DMS153 treated with DMSO at 0.1 percent for 48 hours (cell line): ENCODE data around the gene NBPF14.
"Not testable (repeated sequence)": the region's sequence is repeated elsewhere in the genome, so short reads cannot be mapped to it uniquely, and the experiment has no call there.

ENCODE experiments used
- DNase-seq: peaks from one replicate; lab custom pipeline; 2025; ENCODE audit not compliant: unreplicated experiment; lab: John Stamatoyannopoulos, UW

The NBPF14 gene, protein sequence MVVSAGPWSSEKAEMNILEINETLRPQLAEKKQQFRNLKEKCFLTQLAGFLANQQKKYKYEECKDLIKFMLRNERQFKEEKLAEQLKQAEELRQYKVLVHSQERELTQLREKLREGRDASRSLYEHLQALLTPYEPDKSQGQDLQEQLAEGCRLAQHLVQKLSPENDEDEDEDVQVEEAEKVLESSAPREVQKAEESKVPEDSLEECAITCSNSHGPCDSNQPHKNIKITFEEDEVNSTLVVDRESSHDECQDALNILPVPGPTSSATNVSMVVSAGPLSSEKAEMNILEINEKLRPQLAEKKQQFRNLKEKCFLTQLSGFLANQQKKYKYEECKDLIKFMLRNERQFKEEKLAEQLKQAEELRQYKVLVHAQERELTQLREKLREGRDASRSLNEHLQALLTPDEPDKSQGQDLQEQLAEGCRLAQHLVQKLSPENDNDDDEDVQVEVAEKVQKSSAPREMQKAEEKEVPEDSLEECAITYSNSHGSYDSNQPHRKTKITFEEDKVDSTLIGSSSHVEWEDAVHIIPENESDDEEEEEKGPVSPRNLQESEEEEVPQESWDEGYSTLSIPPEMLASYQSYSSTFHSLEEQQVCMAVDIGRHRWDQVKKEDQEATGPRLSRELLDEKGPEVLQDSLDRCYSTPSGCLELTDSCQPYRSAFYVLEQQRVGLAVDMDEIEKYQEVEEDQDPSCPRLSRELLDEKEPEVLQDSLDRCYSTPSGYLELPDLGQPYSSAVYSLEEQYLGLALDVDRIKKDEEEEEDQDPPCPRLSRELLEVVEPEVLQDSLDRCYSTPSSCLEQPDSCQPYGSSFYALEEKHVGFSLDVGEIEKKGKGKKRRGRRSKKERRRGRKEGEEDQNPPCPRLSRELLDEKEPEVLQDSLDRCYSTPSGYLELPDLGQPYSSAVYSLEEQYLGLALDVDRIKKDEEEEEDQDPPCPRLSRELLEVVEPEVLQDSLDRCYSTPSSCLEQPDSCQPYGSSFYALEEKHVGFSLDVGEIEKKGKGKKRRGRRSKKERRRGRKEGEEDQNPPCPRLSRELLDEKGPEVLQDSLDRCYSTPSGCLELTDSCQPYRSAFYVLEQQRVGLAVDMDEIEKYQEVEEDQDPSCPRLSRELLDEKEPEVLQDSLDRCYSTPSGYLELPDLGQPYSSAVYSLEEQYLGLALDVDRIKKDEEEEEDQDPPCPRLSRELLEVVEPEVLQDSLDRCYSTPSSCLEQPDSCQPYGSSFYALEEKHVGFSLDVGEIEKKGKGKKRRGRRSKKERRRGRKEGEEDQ (N-terminal part only)

GRCh38 chr1:148595911-148596310 is at the start of gene NBPF14:
Gene NBPF14, minus strand, starts transcription at chr1:148596011. Its CDS starts 294 bp downstream, at chr1:148595717.
- not testable (repeated sequence) for DNase-seq

GRCh38 chr1:148625451-148625850 is 29.6 kb upstream of the NBPF14 start:
- DNase-seq, result not testable (repeated sequence)

DNA sequence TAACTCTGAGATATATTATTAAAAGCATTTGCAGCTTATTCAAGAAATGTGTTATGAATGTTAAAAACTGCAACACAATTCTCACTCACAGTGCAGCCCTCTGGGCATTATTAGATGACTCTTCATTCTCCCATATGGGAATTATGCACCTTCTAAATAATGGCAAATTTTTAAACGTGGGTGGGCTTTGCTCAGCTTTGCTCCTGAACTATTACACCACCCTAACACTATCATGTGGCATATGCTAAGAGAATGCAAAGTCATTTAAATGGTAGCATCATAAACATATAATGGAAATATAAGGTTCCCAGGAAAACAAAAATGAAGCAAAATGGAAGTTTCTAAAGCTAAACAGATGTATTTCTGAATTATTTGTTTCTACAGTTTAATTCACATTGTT is 22.4 kb upstream of the NBPF14 start:
- not testable (repeated sequence) for DNase-seq

DNA sequence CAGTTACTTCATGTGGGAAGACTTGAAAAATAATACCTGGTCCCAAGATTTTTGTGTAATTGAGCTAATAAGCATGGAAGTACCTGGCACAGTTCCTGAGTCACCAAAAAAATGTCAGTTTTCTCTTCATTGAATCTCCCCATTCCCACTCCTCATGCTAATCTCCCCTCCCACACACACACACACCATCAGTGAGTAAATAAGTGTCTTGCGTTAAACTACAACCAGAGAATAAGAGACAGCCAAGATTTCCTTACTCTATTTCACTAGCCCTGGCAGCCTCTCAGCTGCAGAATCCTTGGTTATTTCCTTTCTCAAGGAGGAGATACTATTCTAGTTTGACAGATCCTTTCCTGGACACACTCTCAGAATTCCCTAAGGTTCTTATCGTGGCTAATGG is 9.5 kb upstream of the NBPF14 start:
- DNase-seq, result not testable (repeated sequence)

- DNase-seq, result not testable (repeated sequence)
Measured at GRCh38 chr1:148595360-148595759, 451 bp downstream of the NBPF14 start.

GRCh38 chr1:148591098-148591497 is 4.7 kb downstream of the NBPF14 start:
- not testable (repeated sequence) for DNase-seq

DNA sequence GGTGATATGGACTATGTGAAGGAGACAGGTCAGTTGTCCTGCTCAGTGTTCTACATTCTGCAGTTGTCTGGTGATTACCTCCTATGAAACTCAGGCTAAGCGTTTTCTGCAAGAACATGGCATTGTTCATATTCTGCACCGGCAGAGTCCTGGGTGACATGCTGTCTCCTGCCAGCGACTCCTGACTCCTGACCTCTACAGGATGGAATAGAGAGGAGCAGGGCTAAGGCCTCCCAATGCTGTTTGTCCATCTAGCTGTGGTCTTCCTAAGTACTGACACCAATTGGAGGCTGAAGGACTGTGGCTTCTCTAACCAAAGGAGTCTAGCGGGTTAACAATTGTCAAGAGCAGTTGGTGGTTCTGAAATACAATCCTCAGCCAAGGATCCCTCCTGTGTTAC is 63.7 kb downstream of the NBPF14 start:
- DNase-seq, result not testable (repeated sequence)

DNA sequence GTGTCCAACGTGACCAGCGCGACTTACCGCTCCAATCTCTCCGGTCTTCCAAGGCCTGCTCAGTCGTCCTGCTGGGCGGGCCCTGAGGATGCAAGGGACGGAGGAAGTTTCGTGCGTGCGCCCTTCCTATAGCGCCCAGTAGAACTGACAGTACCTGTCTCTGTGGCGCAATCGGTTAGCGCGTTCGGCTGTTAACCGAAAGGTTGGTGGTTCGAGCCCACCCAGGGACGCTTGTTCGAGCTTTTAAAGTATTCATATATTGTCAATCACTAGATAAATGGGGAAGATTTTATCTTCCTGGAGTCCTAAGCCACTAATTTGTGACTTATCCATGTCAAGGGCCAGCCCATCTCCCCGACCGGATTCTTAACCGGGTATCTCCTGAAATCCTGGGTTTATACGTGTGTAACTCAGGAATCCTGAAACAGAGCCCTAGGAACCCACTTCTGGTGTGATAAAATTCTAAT is 66.7 kb downstream of the NBPF14 start:
- DNase-seq, result not testable (repeated sequence)

DNA sequence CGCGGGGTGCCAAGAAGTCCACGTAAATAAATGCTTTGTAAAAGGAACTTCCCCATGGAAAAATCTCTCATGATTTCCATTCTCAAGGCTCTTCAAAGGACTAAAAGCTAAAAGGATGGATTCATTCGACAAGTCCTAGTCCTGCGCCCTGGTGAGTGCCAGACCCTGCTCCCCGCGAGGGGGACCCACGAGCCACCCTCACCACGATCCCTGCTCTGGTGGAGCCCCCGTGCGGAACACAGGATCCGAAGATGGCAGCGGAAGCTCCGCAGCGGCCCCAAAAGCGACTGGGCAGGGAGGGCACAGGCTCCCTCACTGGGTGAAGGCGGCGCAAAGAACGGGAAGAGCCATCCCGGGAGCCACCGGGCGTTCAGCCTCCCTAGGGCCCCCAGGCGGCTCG is 67.2 kb downstream of the NBPF14 start:
- not testable (repeated sequence) for DNase-seq

DNA sequence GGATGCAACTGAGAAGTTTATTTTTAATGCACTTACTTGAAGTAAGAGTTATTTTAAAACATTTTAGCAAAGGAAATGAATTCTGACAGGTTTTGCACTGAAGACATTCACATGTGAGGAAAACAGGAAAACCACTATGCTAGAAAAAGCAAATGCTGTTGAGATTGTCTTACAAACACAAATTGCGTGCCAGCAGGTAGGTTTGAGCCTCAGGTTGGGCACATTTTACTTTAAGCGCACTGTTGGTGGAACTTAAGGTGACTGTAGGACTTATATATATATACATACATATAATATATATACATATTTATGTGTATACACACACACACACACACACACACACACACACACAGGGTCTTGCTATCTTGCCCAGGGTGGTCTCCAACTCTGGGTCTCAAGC is 69.2 kb downstream of the NBPF14 start:
- not testable (repeated sequence) for DNase-seq

DNA sequence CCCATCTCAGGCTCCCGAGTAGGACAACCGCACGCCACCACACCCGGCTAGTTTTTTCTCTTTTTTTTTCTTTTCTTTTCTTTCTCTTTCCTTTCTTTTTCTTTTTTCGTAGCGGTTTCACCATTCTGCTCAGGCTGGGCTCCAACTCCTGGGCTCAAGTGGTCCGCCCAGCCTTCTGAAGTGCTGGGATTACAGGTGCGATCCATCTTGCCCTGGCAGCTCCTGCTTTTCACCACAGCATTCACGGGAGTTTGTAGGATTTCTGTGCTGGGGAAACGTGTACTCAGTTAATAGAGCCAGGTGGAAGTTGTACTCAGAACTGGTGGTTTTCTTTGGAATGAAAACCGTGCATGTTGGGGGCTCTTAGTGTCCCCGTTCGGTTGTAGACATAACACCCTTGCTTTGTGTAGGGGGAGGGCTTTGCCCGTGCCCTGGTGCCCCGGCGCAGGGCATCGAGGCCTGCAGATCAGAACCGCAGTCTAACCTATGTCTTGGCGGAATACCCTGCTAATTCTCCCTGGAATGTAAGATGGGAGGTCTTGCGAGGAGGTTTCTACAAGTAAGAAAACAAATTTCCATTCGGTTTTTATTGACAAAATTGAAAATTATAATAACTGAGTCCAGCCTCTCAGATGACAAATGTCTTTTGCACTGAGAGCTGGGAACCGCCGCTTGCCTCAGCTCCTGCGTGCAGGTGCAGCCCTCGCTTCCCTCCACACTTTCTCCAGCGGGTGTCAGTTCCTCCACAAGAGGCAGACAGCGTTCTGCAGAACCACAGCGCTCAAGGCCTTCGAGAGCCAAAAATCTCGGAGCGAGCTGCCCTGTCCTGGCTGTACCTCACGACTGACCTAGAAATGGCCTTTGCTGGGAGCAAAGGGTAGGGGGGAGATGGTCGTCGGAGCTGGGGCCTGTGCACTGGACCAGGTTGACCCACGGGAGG is 72.3 kb downstream of the NBPF14 start:
- not testable (repeated sequence) for DNase-seq

DNA sequence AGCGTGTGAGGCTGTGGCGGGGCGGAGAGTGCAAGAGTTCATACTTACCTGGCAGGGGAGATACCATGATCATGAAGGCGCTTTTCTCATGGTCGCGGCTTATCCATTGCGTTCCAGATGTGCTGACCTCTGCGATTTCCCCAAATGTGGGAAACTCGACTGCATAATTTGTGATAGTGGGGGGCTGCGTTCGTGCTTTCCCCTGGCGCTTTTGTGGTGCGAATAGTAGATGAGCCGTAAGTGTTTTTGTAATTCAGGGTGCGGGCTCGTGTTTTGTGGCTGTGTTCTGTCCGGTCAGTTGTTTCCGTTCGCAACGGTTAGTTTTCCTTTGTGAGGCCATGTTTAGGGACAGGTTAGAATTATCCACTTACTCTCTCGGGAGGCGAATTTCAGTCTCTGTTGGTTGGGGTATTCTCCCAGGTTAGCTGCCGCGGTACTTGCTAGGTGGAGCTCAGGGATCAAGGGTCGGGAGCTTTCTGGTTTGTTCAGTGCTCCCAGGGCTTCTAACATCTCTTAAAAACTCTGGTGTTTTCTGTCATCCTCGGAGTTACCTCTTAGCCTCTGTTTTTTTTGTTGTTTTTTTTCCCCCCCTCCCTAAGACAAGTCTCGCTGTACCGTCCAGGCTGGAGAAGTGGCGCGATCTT is 73.1 kb downstream of the NBPF14 start:
- DNase-seq, result peak; percentile 98

DNA sequence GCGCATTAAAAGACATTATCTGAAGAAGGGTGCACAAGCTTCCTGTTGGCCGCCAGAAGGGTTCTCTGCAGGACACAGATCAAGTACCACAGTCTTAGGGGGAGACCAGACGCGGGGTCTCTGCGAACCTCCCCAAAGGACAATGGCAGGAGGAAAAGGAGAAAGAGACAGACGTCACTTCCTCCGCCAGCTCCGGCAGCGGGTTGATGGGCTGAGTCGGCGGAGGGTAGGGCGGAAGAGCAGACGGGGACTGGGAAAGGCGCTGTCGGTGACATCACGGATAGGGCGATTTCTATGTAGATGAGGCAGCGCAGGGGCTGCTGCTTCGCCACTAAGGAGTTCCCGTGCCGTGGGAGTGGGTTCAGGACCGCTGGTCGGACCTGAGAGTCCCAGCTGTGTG is 73.7 kb downstream of the NBPF14 start:
- peak; percentile 71 for DNase-seq

DNA sequence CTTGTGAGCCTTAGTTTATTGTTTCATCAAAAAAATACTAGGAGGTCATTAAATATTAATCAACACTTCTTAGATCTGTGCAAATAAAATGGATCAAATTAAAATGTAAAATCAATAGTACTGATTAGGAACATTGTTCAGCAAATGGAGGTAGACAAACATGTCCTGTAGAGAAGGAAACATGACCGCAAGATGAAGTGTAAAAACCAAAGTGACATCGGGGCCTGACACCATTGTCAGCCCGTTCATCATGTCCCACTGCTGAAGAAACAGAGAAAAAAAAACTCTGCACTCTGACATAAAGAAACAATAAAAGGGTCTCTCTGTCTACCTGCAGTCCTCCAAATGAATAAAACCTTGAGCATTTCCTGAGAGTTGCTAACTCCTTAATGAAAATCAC is 81.5 kb downstream of the NBPF14 start:
- not testable (repeated sequence) for DNase-seq

GRCh38 chr1:148512571-148513184 is 83.1 kb downstream of the NBPF14 start:
- not testable (repeated sequence) for DNase-seq

- not testable (repeated sequence) for DNase-seq
Measured at GRCh38 chr1:148493933-148494332, 101.9 kb downstream of the NBPF14 start.

DNA sequence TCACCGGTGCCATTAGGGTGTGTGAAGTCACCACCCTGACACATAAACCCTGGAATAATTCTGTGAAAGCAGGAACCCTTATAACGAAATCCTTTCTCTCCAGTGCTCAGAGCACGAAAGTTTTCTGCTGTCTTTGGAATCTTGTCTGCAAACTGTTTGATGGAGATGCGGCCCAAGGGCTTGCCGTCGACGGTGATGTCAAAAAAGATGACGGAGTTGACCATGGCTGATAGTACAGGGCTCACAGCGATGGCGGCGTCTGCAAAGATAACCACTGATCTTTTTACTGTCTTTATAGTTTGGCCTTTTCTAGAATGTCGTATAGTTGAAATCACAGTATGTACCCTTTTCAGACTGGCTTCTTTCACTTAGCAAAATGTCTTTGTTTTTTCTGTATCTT is 112.8 kb downstream of the NBPF14 start, which contains the start of gene PPIAL4G:
Gene PPIAL4G (minus strand): TSS at position 274 of the 400 bp plus-strand sequence. CDS start 50 bp downstream, at position 224.
- not testable (repeated sequence) for DNase-seq
